ENCODE results near the gene SAAL1.

The SAAL1 gene

GRCh38 chr11:18088366-18088765 lies 17.5 kb downstream of the SAAL1 start:
- H3K27ac ChIP-seq (ENCODE audit: insufficient read depth, low read length, poor library complexity, severe bottlenecking), result no peak overlapping the region
- peaks cover 40% of the 10 kb centered on the region for H3K36me3 ChIP-seq (ENCODE audit: control insufficient read depth, insufficient read depth, low read length)
- H3K4me3 ChIP-seq (ENCODE audit: insufficient read depth, low read depth, low read length, poor library complexity, severe bottlenecking), result no peak overlapping the region
- H3K9me3 ChIP-seq (ENCODE audit: control insufficient read depth, low read length), result no peaks in the 10 kb centered on the region
- no peaks in the 10 kb centered on the region for H3K4me1 ChIP-seq (ENCODE audit: control insufficient read depth, insufficient read depth, low read length, poor library complexity, severe bottlenecking)
- H3K27me3 ChIP-seq (replicated peaks; ENCODE audit: control insufficient read depth, insufficient read depth, low read length, poor library complexity, severe bottlenecking), result no peaks in the 10 kb centered on the region
- DNase-seq, result no peak

GRCh38 chr11:18081551-18081950 lies 24.3 kb downstream of the SAAL1 start:
- peaks cover 28% of the 10 kb centered on the region for H3K36me3 ChIP-seq (ENCODE audit: control insufficient read depth, insufficient read depth, low read length)
- no peak overlapping the region for H3K27ac ChIP-seq (ENCODE audit: insufficient read depth, low read length, poor library complexity, severe bottlenecking)
- no peaks in the 10 kb centered on the region for H3K4me1 ChIP-seq (ENCODE audit: control insufficient read depth, insufficient read depth, low read length, poor library complexity, severe bottlenecking)
- DNase-seq, result no peak
- H3K9me3 ChIP-seq (ENCODE audit: control insufficient read depth, low read length), result no peaks in the 10 kb centered on the region
- H3K4me3 ChIP-seq (ENCODE audit: insufficient read depth, low read depth, low read length, poor library complexity, severe bottlenecking), result no peak overlapping the region
- no peaks in the 10 kb centered on the region for H3K27me3 ChIP-seq (replicated peaks; ENCODE audit: control insufficient read depth, insufficient read depth, low read length, poor library complexity, severe bottlenecking)

GRCh38 chr11:18080451-18080850 lies 25.4 kb downstream of the SAAL1 start:
- DNase-seq, result no peak
- Histone ChIP-seq H3K4me3 (ENCODE audit: insufficient read depth, low read depth, low read length, poor library complexity, severe bottlenecking) (no peak overlapping the region), H3K36me3 (ENCODE audit: control insufficient read depth, insufficient read depth, low read length) (peaks cover 21% of the 10 kb centered on the region)

GRCh38 chr11:18078909-18079308 lies 27.0 kb downstream of the SAAL1 start:
- no peaks in the 10 kb centered on the region for H3K4me1 ChIP-seq (ENCODE audit: control insufficient read depth, insufficient read depth, low read length, poor library complexity, severe bottlenecking)
- no peak overlapping the region for H3K4me3 ChIP-seq (ENCODE audit: insufficient read depth, low read depth, low read length, poor library complexity, severe bottlenecking)
- H3K27me3 ChIP-seq (replicated peaks; ENCODE audit: control insufficient read depth, insufficient read depth, low read length, poor library complexity, severe bottlenecking), result no peaks in the 10 kb centered on the region
- DNase-seq, result no peak
- H3K36me3 ChIP-seq (ENCODE audit: control insufficient read depth, insufficient read depth, low read length), result peaks cover 21% of the 10 kb centered on the region
- no peaks in the 10 kb centered on the region for H3K9me3 ChIP-seq (ENCODE audit: control insufficient read depth, low read length)
- H3K27ac ChIP-seq (ENCODE audit: insufficient read depth, low read length, poor library complexity, severe bottlenecking), result no peak overlapping the region

More at GRCh38 chr11:18080451-18080850, 25.4 kb downstream of the SAAL1 start:
- H3K27me3 ChIP-seq (replicated peaks; ENCODE audit: control insufficient read depth, insufficient read depth, low read length, poor library complexity, severe bottlenecking), result no peaks in the 10 kb centered on the region
- H3K9me3 ChIP-seq (ENCODE audit: control insufficient read depth, low read length), result no peaks in the 10 kb centered on the region
- no peak overlapping the region for H3K27ac ChIP-seq (ENCODE audit: insufficient read depth, low read length, poor library complexity, severe bottlenecking)
- H3K4me1 ChIP-seq (ENCODE audit: control insufficient read depth, insufficient read depth, low read length, poor library complexity, severe bottlenecking), result no peaks in the 10 kb centered on the region

- H3K27me3 ChIP-seq (replicated peaks; ENCODE audit: control insufficient read depth, insufficient read depth, low read length, poor library complexity, severe bottlenecking), result no peaks in the 10 kb centered on the region
- H3K4me3 ChIP-seq (ENCODE audit: insufficient read depth, low read depth, low read length, poor library complexity, severe bottlenecking), result no peak overlapping the region
- H3K4me1 ChIP-seq (ENCODE audit: control insufficient read depth, insufficient read depth, low read length, poor library complexity, severe bottlenecking), result no peaks in the 10 kb centered on the region
- H3K27ac ChIP-seq (ENCODE audit: insufficient read depth, low read length, poor library complexity, severe bottlenecking), result no peak overlapping the region
- no peaks in the 10 kb centered on the region for H3K9me3 ChIP-seq (ENCODE audit: control insufficient read depth, low read length)
- DNase-seq, result no peak
- H3K36me3 ChIP-seq (ENCODE audit: control insufficient read depth, insufficient read depth, low read length), result peaks cover under 1% of the 10 kb centered on the region
Measured at GRCh38 chr11:18075444-18075843, 30.4 kb downstream of the SAAL1 start.

GRCh38 chr11:18071098-18071705 lies 34.7 kb downstream of the SAAL1 start:
- H3K27ac ChIP-seq (ENCODE audit: insufficient read depth, low read length, poor library complexity, severe bottlenecking), result no peak overlapping the region
- no peaks in the 10 kb centered on the region for H3K36me3 ChIP-seq (ENCODE audit: control insufficient read depth, insufficient read depth, low read length)
- no peak for DNase-seq
- no peaks in the 10 kb centered on the region for H3K4me1 ChIP-seq (ENCODE audit: control insufficient read depth, insufficient read depth, low read length, poor library complexity, severe bottlenecking)
- no peak overlapping the region for H3K4me3 ChIP-seq (ENCODE audit: insufficient read depth, low read depth, low read length, poor library complexity, severe bottlenecking)
- H3K9me3 ChIP-seq (ENCODE audit: control insufficient read depth, low read length), result no peaks in the 10 kb centered on the region
- no peaks in the 10 kb centered on the region for H3K27me3 ChIP-seq (replicated peaks; ENCODE audit: control insufficient read depth, insufficient read depth, low read length, poor library complexity, severe bottlenecking)

- H3K36me3 ChIP-seq (ENCODE audit: control insufficient read depth, insufficient read depth, low read length), result no peaks in the 10 kb centered on the region
Measured at GRCh38 chr11:18067372-18067771, 38.5 kb downstream of the SAAL1 start.

GRCh38 chr11:18066626-18067025 lies 39.3 kb downstream of the SAAL1 start:
- Histone ChIP-seq H3K4me1 (ENCODE audit: control insufficient read depth, insufficient read depth, low read length, poor library complexity, severe bottlenecking) (no peaks in the 10 kb centered on the region), H3K27me3 (replicated peaks; ENCODE audit: control insufficient read depth, insufficient read depth, low read length, poor library complexity, severe bottlenecking) (no peaks in the 10 kb centered on the region), H3K9me3 (ENCODE audit: control insufficient read depth, low read length) (no peaks in the 10 kb centered on the region), H3K36me3 (ENCODE audit: control insufficient read depth, insufficient read depth, low read length) (no peaks in the 10 kb centered on the region), H3K27ac (ENCODE audit: insufficient read depth, low read length, poor library complexity, severe bottlenecking) (no peak overlapping the region), H3K4me3 (ENCODE audit: insufficient read depth, low read depth, low read length, poor library complexity, severe bottlenecking) (no peak overlapping the region)
- DNase-seq, result no peak

More at GRCh38 chr11:18067372-18067771, 38.5 kb downstream of the SAAL1 start:
- no peak for DNase-seq
- Histone ChIP-seq H3K9me3 (ENCODE audit: control insufficient read depth, low read length) (no peaks in the 10 kb centered on the region), H3K27me3 (replicated peaks; ENCODE audit: control insufficient read depth, insufficient read depth, low read length, poor library complexity, severe bottlenecking) (no peaks in the 10 kb centered on the region), H3K4me3 (ENCODE audit: insufficient read depth, low read depth, low read length, poor library complexity, severe bottlenecking) (no peak overlapping the region), H3K27ac (ENCODE audit: insufficient read depth, low read length, poor library complexity, severe bottlenecking) (no peak overlapping the region), H3K4me1 (ENCODE audit: control insufficient read depth, insufficient read depth, low read length, poor library complexity, severe bottlenecking) (no peaks in the 10 kb centered on the region)

- DNase-seq, result no peak
- no peaks in the 10 kb centered on the region for H3K27me3 ChIP-seq (replicated peaks; ENCODE audit: control insufficient read depth, insufficient read depth, low read length, poor library complexity, severe bottlenecking)
- no peak overlapping the region for H3K27ac ChIP-seq (ENCODE audit: insufficient read depth, low read length, poor library complexity, severe bottlenecking)
- H3K4me3 ChIP-seq (ENCODE audit: insufficient read depth, low read depth, low read length, poor library complexity, severe bottlenecking), result no peak overlapping the region
- no peaks in the 10 kb centered on the region for H3K9me3 ChIP-seq (ENCODE audit: control insufficient read depth, low read length)
- no peaks in the 10 kb centered on the region for H3K4me1 ChIP-seq (ENCODE audit: control insufficient read depth, insufficient read depth, low read length, poor library complexity, severe bottlenecking)
- H3K36me3 ChIP-seq (ENCODE audit: control insufficient read depth, insufficient read depth, low read length), result no peaks in the 10 kb centered on the region
Measured at GRCh38 chr11:18065572-18065971, 40.3 kb downstream of the SAAL1 start.

- no peak overlapping the region for H3K27ac ChIP-seq (ENCODE audit: insufficient read depth, low read length, poor library complexity, severe bottlenecking)
- no peaks in the 10 kb centered on the region for H3K4me1 ChIP-seq (ENCODE audit: control insufficient read depth, insufficient read depth, low read length, poor library complexity, severe bottlenecking)
- DNase-seq, result no peak
- no peaks in the 10 kb centered on the region for H3K27me3 ChIP-seq (replicated peaks; ENCODE audit: control insufficient read depth, insufficient read depth, low read length, poor library complexity, severe bottlenecking)
- H3K36me3 ChIP-seq (ENCODE audit: control insufficient read depth, insufficient read depth, low read length), result no peaks in the 10 kb centered on the region
- H3K9me3 ChIP-seq (ENCODE audit: control insufficient read depth, low read length), result no peaks in the 10 kb centered on the region
- no peak overlapping the region for H3K4me3 ChIP-seq (ENCODE audit: insufficient read depth, low read depth, low read length, poor library complexity, severe bottlenecking)
Measured at GRCh38 chr11:18064450-18065054, 41.3 kb downstream of the SAAL1 start.
